GM19239 (cell line): ENCODE results near the gene CFH.
"Not testable (repeated sequence)": the region's sequence is repeated elsewhere in the genome, so short reads cannot be mapped to it uniquely, and the experiment has no call there.

Experiments used
- DNase-seq: peaks from one replicate; pipeline ENCODE4 v3.0.0; 2011; ENCODE audit warnings: low spot score; ENCODE audit not compliant: insufficient read length
- FAIRE-seq: peaks from 2 replicates; lab custom pipeline; 2011; peaks lifted over from hg19 to GRCh38; lab: Jason Lieb, UNC

CFH gene

DNA sequence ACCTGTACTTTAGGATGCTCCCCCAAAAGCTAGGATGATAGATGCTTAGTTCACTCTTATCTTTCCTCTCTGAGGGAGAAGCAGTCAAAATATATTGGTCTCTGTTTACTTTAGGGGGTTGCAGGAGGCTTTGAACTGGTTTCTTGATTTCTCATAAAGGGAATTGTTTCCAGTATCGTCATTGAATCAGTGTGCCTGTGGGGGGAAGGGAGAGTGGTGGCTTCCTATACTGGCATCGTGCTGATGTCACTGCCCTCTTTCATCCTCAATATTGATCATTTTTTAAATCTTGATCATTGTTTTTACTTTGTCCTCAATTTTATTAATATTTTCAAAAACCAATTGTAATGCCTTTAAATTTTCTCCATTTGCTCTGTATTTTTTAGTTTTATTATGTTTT is 82.6 kb downstream of the CFH start:
- no peak for FAIRE-seq
- DNase-seq, result no peak

DNA sequence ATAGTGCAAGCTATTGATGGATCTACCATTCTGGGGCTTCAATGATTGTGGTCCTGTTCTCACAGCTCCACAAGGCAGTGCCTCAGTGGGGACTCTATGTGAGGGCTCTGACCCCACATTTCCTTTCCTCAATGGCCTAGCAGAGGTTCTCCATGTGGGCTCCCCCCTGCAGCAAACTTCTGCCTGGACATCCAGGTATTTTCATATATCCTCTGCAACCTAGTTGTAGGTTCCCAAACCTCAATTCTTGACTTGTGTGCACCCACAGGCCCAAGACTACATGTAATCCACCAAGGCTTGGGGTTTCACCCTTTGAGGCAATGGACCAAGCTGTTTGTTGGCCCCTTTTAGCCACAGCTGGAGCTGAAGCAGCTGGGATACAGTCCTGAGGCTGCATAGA is 86.9 kb downstream of the CFH start:
- no peak for DNase-seq
- FAIRE-seq, result no peak

DNA sequence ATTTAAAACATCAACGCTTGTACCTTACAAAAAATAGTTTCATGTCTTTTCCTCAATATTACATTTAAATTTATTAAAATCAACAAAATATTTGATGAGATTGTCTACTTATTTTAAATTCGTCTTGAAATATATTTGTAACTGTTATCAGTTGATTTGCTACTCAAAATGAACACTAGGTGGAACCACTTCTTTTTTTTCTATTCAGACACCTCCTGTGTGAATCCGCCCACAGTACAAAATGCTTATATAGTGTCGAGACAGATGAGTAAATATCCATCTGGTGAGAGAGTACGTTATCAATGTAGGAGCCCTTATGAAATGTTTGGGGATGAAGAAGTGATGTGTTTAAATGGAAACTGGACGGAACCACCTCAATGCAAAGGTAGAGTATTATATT is 91.4 kb downstream of the CFH start:
- FAIRE-seq, DNase-seq: not testable (repeated sequence)

DNA sequence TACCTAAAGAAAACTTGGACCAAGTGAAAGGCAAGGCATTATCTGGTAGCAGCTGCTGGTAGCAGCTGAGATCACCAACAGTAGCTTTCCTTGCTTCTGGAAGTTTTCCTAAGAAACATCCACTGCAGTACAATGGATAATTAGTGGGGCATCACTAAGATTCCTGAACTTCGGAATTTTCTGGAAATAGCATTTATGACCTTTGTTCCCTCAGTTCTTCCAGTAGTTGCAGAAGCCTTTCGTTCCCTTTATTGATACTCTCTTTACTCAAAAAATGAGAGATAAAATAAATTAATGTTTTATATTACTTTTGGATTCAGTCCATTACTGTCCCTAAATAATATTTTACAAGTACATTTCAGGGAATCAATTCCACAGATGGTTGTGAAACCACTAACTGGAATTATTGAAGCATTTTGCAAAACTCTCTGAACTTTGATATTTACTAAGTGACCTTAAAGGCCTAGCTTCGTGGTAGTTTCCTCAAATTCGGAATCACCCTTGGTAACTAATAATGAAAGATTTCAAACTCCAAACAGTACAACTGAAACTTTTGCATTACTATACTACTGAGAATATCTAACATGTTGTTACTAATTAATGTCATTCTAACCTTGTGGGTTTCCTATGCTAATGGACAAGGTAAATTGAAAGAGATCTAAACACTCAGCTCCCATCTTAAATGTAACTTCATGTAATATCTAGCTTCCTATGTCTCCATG is 113.3 kb downstream of the CFH start:
- DNase-seq, FAIRE-seq: not testable (repeated sequence)

DNA sequence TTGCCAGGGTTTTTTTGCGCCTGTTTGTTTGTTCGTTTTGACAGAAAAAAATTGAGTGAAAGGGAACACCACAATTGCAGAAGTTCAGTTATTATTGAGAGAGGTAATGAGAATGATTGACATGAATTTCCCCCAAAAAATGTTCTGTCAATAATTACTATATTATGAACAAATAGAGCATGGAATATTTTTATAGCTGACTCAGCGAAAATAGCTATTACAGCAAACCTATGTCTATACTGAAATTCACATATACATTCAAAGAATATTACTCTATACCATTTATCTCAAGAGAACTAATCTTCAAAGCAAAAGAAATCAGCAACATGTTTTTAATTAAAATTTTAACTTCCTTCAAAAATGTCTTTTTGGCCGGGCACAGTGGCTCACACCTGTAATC is 118.0 kb downstream of the CFH start:
- DNase-seq, FAIRE-seq: not testable (repeated sequence)

DNA sequence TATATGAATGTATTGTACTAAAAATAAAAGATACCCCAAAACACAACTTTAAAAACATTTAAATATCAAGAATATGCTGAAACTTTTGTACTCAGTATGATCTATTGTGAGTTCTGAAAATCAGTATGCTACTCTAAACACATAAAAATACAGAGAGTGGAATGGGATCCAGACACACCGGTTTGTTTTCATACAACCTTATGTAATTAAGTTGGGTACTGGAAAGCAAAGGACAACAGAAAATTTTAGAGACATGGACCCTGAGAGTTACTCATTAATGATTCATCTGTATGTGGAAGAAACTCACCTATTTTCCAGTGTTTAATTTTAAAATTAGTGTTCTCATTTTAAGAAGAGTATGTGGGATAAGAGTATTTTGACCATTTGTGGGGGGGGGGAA is 121.9 kb downstream of the CFH start:
- no peak for FAIRE-seq
- DNase-seq, result no peak

DNA sequence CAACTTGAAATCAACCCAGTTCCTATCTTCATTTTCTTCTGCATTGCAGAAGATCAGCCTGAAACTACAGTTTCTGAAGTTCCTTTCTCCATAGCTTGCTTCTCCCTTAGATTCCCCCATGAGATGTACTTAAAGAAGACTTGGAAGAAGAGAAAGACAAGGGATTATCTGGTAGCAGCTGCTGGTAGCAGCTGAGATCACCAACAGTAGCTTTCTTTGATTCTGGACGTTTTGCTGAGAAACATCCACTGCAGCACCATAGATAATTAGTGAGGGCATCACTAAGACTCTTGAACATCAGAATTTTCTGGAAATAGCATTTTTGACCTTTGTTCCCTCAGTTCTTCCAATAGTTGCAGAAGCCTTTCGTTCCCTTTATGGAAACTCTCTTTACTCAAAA is 122.3 kb downstream of the CFH start:
- no peak for FAIRE-seq
- DNase-seq, result no peak

DNA sequence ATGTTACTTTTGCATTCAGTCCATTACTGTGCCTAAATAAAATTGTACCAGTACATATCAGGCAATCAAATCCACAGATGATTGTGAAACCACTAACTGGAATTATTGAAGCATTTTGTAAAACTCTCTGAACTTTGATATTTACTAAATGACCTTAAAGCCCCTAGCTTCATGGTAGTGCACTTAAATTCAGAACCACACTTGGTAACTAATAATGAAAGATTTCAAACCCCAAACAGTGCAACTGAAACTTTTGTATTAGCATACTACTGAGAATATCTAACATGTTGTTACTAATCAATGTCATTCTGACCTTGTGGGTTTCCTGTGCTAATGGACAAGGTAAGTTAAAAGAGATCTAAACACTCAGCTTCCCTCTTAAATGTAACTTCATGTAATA is 122.8 kb downstream of the CFH start, which contains the start of gene CFHR3:
Gene CFHR3, plus strand, starts transcription at position 238 of the 400 bp plus-strand sequence. Its CDS starts 47 bp downstream, at position 285.
- FAIRE-seq, result no peak

DNA sequence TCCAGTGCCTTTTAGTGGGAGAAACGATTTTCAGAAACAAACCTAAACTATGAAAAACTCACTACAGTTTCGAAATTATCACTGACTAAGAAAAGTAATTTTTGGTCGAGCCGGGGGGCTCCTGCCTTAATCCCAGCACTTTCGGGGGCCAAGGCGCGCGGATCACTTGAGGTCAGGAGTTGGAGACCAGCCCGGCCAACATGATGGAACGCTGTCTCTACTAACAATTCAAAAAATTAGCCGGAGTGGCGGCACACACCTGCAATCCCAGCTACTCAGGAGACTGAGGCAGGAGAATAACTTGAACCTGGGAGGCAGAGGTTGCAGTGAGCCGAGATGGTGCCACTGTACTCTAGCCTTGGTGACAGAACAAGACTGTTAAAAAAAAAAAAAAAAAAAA is 125.8 kb downstream of the CFH start:
- no peak for FAIRE-seq

More for the DNA sequence above, 122.8 kb downstream of the CFH start, which contains the start of gene CFHR3:
- DNase-seq, result no peak

DNA sequence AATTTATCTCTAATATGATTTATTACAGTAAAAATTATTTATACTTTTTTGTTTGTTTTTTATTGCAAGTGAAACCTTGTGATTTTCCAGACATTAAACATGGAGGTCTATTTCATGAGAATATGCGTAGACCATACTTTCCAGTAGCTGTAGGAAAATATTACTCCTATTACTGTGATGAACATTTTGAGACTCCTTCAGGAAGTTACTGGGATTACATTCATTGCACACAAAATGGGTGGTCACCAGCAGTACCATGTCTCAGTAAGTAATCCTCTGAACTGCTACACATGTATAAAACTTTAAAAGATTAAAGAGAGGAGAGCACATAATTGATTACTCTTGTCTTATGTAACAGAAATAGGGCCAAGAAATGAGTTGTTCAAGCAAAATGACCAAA is 127.2 kb downstream of the CFH start:
- no peak for FAIRE-seq
- DNase-seq, result no peak

More for the DNA sequence above, 125.8 kb downstream of the CFH start:
- DNase-seq, result no peak

DNA sequence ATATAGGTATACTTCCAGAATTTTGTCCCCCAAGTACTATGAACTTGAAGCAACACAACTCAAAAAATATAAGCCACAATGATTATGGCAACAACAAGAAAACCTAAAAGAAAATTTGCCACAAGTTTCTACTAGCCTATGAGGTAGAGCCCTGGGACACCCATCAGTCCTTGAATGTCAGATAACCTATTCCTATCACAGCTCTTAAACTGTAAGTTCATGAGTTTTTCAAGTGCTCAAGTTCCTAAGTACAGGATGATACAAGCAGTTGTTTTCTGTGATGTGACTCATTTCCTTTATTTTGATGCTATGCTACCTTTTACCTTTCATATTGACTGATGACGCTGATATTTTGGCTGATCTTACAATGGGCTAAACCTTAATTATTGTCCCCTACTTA is 139.4 kb downstream of the CFH start:
- not testable (repeated sequence) for DNase-seq, FAIRE-seq

DNA sequence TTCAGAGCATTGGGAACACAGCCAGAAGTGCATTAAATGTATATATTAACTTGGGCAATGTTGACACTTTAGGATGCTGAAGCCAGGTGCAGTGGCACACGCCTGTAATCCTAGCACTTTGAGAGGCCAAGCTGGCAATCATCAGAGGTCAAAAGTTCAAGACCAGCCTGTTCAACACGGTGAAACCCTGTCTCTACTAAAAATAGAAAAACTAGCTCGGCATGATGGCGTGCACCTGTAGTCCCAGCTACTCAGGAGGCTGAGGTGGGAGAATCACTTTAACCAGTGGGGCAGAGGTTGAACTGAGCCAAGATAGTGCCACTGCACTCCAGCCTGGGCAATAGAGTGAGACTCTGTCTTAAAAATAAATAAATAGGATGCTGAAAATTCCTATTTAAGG is 142.3 kb downstream of the CFH start:
- not testable (repeated sequence) for FAIRE-seq, DNase-seq
